HUES64 (cell line): ENCODE measurements around the gene PI4KA.
"Not testable (repeated sequence)": the region's sequence is repeated elsewhere in the genome, so short reads cannot be mapped to it uniquely, and the experiment has no call there.

Experiments
- H3K27ac ChIP-seq: 2 replicates; pipeline ENCODE4 v1.7.0; 2013; ENCODE audit warnings: low read depth, low read length, inconsistent platforms
- H3K27me3 ChIP-seq: 2 replicates; pipeline ENCODE4 v1.6.1; 2013; ENCODE audit warnings: mild to moderate bottlenecking, low read length; ENCODE audit not compliant: insufficient read depth
- H3K36me3 ChIP-seq: 2 replicates; pipeline ENCODE4 v1.6.1; 2013; ENCODE audit warnings: mild to moderate bottlenecking, low read length; ENCODE audit not compliant: insufficient read depth
- H3K4me1 ChIP-seq: 2 replicates; pipeline ENCODE4 v1.6.1; 2013; ENCODE audit warnings: mild to moderate bottlenecking, low read length, moderate library complexity; ENCODE audit not compliant: insufficient read depth
- H3K4me3 ChIP-seq: 2 replicates; pipeline ENCODE4 v1.5.1; 2013; ENCODE audit warnings: mild to moderate bottlenecking, low read length, moderate library complexity
- H3K9ac ChIP-seq: 2 replicates; pipeline ENCODE4 v1.6.1; 2013; ENCODE audit warnings: mild to moderate bottlenecking, low read depth, low read length
- H3K9me3 ChIP-seq: 2 replicates; pipeline ENCODE4 v1.6.1; 2013; ENCODE audit warnings: low read depth, low read length; ENCODE audit not compliant: insufficient read depth
- WGBS: fragments of 150-250, 120-280 bp; methylation state at CpG from one replicate; pipeline ENCODE4 v1.1.7; 2013; ENCODE audit warnings: missing lambda C conversion rate; 5-methylcytosine and 5-hydroxymethylcytosine counted together

The PI4KA gene

GRCh38 chr22:20725987-20726558, 132.5 kb downstream of the PI4KA start:
- H3K27me3 ChIP-seq, result no peaks in the 10 kb centered on the region
- H3K4me3 ChIP-seq, result no peak overlapping the region
- H3K9ac ChIP-seq, result no peak overlapping the region
- H3K36me3 ChIP-seq, result peaks cover 20% of the 10 kb centered on the region
- H3K9me3 ChIP-seq, result no peaks in the 10 kb centered on the region
- WGBS, result 94% methylated on average over 11 of the region's 11 CpGs
- H3K4me1 ChIP-seq, result no peaks in the 10 kb centered on the region
- H3K27ac ChIP-seq, result no peak overlapping the region

GRCh38 chr22:20724676-20725454, 133.7 kb downstream of the PI4KA start:
- WGBS, result 93% methylated on average over 9 of the region's 9 CpGs
- no peak overlapping the region for H3K27ac ChIP-seq
- H3K4me3 ChIP-seq, result no peak overlapping the region
- H3K9me3 ChIP-seq, result no peaks in the 10 kb centered on the region
- H3K4me1 ChIP-seq, result no peaks in the 10 kb centered on the region
- no peaks in the 10 kb centered on the region for H3K27me3 ChIP-seq
- peaks cover 18% of the 10 kb centered on the region for H3K36me3 ChIP-seq
- no peak overlapping the region for H3K9ac ChIP-seq

DNA sequence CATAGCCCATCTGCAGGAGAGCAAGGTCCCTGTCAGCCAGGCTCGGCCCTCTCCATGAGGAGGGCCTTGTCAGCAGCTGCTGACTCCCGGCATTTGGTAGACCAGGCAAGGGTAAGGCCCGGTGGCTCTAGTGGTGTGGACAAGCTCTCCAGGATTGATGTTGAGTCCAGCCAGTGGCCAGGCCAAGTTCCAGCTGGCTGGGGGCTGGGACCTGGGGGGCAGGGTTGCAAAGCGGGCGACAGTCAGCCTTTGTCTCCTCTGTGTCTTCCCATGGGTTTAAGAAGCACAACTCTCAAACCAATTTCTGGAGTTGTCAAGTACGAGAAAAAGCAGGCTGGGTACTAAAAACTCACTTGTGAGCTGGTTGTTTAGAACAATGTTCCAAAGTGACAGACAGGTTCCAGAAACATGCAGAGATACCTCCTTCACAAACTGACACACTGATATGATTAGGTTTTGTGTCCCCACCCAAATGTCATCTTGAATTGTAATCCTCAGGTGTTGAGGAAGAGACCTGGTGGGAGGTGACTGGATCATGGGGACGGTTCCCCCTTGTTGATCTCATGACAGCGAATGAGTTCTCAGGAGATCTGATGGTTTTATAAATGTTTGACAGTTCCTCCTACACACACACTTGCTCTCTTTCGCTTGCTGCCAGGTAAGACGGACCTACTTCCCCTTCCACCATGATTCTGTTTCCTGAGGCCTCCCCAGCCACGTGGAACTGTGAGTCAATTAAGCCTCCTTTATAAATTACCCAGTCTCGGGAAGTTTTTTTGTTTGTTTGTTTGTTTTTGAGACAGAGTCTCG, 137.0 kb downstream of the PI4KA start:
- Histone ChIP-seq H3K4me3 (no peak overlapping the region), H3K9ac (no peak overlapping the region), H3K36me3 (no peaks in the 10 kb centered on the region), H3K9me3 (no peaks in the 10 kb centered on the region), H3K27me3 (no peaks in the 10 kb centered on the region), H3K4me1 (no peaks in the 10 kb centered on the region), H3K27ac (no peak overlapping the region)
- 96% methylated on average over 11 of the region's 13 CpGs for WGBS

- Histone ChIP-seq H3K4me3 (no peak overlapping the region), H3K36me3 (no peaks in the 10 kb centered on the region), H3K9ac (no peak overlapping the region)
Observed at GRCh38 chr22:20720692-20721408, 137.8 kb downstream of the PI4KA start.

DNA sequence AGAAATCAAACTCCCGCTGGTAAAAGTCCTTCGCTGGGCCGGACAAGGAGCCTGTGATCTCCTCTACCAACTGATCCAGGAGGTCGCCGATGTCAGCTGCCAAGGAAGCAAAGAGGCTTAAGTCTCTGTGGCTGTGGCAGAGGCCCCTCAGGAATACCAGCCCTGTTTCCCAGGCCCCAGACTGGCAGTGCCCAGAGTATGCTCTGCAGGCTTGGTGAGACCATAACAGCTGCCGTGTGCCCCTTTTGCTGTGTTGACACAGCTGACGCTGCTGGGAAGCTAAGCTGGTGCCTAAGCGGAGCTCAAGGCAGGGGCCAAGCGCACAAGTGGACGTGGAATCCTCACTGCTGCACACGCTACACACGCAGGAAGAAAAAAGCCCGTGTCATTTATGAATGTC, 139.9 kb downstream of the PI4KA start:
- H3K36me3 ChIP-seq, H3K4me1 ChIP-seq, H3K27me3 ChIP-seq, H3K9me3 ChIP-seq, H3K27ac ChIP-seq, H3K9ac ChIP-seq, H3K4me3 ChIP-seq: not testable (repeated sequence)
- 96% methylated on average over 9 of the region's 13 CpGs for WGBS

More at GRCh38 chr22:20720692-20721408, 137.8 kb downstream of the PI4KA start:
- WGBS, result 94% methylated on average over 13 of the region's 13 CpGs
- Histone ChIP-seq H3K27ac (no peak overlapping the region), H3K27me3 (no peaks in the 10 kb centered on the region), H3K4me1 (no peaks in the 10 kb centered on the region), H3K9me3 (no peaks in the 10 kb centered on the region)

DNA sequence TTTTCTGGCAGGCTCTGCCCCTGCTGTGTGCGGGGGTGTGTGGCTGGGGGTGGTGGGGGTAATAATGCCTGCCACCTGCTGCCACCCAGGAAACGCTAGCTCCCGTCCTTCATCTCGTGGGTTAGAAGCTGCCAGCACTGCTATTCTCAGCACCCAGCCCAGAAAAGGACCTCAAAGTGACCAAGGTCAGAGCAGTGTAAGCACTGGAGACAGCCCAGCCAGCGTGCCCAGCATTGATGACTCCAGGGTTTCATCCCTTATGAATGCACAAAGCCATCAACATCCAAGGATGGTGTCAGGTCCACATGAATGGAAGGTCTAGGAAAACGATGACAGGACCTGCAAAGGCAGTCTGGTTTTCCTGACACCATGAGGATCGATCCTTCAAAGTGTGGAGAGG, 140.6 kb downstream of the PI4KA start:
- not testable (repeated sequence) for H3K36me3 ChIP-seq, H3K27ac ChIP-seq, H3K4me3 ChIP-seq, H3K4me1 ChIP-seq, H3K27me3 ChIP-seq, H3K9me3 ChIP-seq, H3K9ac ChIP-seq
- 92% methylated on average over 6 of the region's 7 CpGs for WGBS

DNA sequence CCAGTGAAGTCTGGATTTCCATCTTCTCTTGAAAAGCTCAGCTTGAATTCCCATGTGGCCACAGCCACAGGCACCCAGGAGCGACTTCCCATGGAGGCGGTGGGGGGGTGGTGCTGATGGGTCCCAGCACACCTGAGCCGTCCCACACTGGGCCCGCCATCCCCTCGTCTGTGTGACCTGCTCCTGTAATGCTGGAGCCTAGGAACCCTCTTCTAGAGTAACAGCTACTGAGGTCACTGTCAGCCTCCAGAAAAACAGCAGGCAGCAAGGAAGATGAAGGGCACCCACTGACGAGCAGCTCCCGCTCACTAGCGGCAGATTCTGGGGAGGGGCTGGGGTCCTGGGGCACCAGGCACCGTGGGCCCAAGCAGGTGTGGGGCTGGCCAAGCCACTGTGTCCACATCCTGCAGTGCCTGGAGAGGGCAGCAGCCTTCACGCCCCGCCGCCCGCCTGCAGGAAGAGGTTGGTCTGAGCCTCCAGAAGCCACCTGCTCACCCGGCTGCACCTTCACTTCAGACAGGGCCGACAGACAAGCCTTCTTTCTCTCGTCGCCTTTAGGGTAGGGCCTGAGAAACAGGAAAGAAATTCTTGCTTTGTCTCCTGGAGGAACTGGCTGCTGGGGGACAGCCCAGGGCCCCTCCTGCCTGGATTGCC, 141.3 kb downstream of the PI4KA start:
- H3K9me3 ChIP-seq, H3K4me1 ChIP-seq, H3K27me3 ChIP-seq, H3K36me3 ChIP-seq, H3K27ac ChIP-seq, H3K9ac ChIP-seq, H3K4me3 ChIP-seq: not testable (repeated sequence)
- 92% methylated on average over 14 of the region's 17 CpGs for WGBS

GRCh38 chr22:20713116-20713515, 145.5 kb downstream of the PI4KA start:
- H3K27ac ChIP-seq, H3K4me3 ChIP-seq, H3K27me3 ChIP-seq, H3K9ac ChIP-seq, H3K9me3 ChIP-seq, H3K36me3 ChIP-seq, H3K4me1 ChIP-seq: not testable (repeated sequence)
- WGBS, result 96% methylated on average over 13 of the region's 13 CpGs

- not testable (repeated sequence) for H3K9ac ChIP-seq, H3K36me3 ChIP-seq, H3K4me1 ChIP-seq, H3K9me3 ChIP-seq, H3K27me3 ChIP-seq, H3K4me3 ChIP-seq, H3K27ac ChIP-seq
- 96% methylated on average over 11 of the region's 11 CpGs for WGBS
Observed at GRCh38 chr22:20709966-20710365, 148.6 kb downstream of the PI4KA start.

DNA sequence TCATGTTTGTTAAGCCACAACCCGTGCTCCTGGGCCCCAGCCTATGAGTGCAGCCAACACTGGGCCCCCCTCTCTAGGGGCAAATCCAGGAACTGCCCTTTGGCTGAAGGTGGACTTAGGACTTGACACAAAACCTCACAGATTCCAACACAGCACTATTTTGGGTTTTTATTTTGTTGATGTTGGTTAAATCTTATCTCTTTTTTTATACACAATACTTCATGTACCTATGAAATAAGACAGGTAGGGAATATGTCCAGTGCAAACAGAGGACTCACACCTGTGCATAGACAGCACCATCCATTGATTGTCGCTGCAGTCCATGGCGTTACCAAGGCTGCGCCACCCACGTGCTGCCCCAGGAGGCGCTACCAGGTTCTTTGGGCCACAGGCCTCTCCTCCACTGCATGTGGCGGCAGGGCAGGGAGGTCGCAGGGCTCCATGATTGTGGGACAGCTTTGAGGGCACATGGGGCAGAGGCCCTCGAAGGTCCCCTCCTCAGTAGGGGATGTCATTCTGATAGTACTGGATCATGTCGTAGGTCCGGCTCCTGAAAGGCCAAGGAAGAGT, 151.0 kb downstream of the PI4KA start:
- not testable (repeated sequence) for H3K4me1 ChIP-seq, H3K27ac ChIP-seq, H3K9ac ChIP-seq, H3K4me3 ChIP-seq, H3K36me3 ChIP-seq, H3K9me3 ChIP-seq
- H3K27me3 ChIP-seq, result peaks cover 15% of the 10 kb centered on the region
- WGBS, result 90% methylated on average over 10 of the region's 11 CpGs
